Measurements from ENCODE around the gene CD47.

The CD47 gene

GRCh38 chr3:108097322-108098002 is 6.6 kb upstream of the CD47 start:
- Histone ChIP-seq H3K4me3 (ENCODE audit: low read depth, low read length) (no peak overlapping the region), H3K9ac (ENCODE audit: low read depth, low read length) (no peak overlapping the region), H3K9me3 (ENCODE audit: control insufficient read depth, insufficient read depth, low read length) (no peaks in the 10 kb centered on the region), H3K4me1 (ENCODE audit: control insufficient read depth, insufficient read depth, low read length) (no peaks in the 10 kb centered on the region), H3K36me3 (ENCODE audit: control insufficient read depth, insufficient read depth, low read length) (no peaks in the 10 kb centered on the region), H3K27me3 (ENCODE audit: control insufficient read depth, insufficient read depth, low read length) (peaks cover 10% of the 10 kb centered on the region)

GRCh38 chr3:108096532-108097321 is 5.9 kb upstream of the CD47 start:
- Histone ChIP-seq H3K4me1 (ENCODE audit: control insufficient read depth, insufficient read depth, low read length) (no peaks in the 10 kb centered on the region), H3K9me3 (ENCODE audit: control insufficient read depth, insufficient read depth, low read length) (no peaks in the 10 kb centered on the region), H3K36me3 (ENCODE audit: control insufficient read depth, insufficient read depth, low read length) (no peaks in the 10 kb centered on the region), H3K9ac (ENCODE audit: low read depth, low read length) (no peak overlapping the region), H3K27me3 (ENCODE audit: control insufficient read depth, insufficient read depth, low read length) (peaks cover 17% of the 10 kb centered on the region), H3K4me3 (ENCODE audit: low read depth, low read length) (no peak overlapping the region)

- no peaks in the 10 kb centered on the region for H3K4me1 ChIP-seq (ENCODE audit: control insufficient read depth, insufficient read depth, low read length)
- H3K9me3 ChIP-seq (ENCODE audit: control insufficient read depth, insufficient read depth, low read length), result no peaks in the 10 kb centered on the region
- no peaks in the 10 kb centered on the region for H3K36me3 ChIP-seq (ENCODE audit: control insufficient read depth, insufficient read depth, low read length)
- H3K4me3 ChIP-seq (ENCODE audit: low read depth, low read length), result no peak overlapping the region
- H3K9ac ChIP-seq (ENCODE audit: low read depth, low read length), result no peak overlapping the region
- H3K27me3 ChIP-seq (ENCODE audit: control insufficient read depth, insufficient read depth, low read length), result peaks cover 29% of the 10 kb centered on the region
Observed at GRCh38 chr3:108093616-108094015, 2.8 kb upstream of the CD47 start.

GRCh38 chr3:108093021-108093420 is 2.2 kb upstream of the CD47 start:
- no peak overlapping the region for H3K9ac ChIP-seq (ENCODE audit: low read depth, low read length)
- no peaks in the 10 kb centered on the region for H3K36me3 ChIP-seq (ENCODE audit: control insufficient read depth, insufficient read depth, low read length)
- no peak overlapping the region for H3K4me3 ChIP-seq (ENCODE audit: low read depth, low read length)
- H3K27me3 ChIP-seq (ENCODE audit: control insufficient read depth, insufficient read depth, low read length), result peaks cover 29% of the 10 kb centered on the region
- H3K9me3 ChIP-seq (ENCODE audit: control insufficient read depth, insufficient read depth, low read length), result no peaks in the 10 kb centered on the region
- no peaks in the 10 kb centered on the region for H3K4me1 ChIP-seq (ENCODE audit: control insufficient read depth, insufficient read depth, low read length)

- no peak overlapping the region for H3K9ac ChIP-seq (ENCODE audit: low read depth, low read length)
- H3K27me3 ChIP-seq (ENCODE audit: control insufficient read depth, insufficient read depth, low read length), result peaks cover 29% of the 10 kb centered on the region
- H3K36me3 ChIP-seq (ENCODE audit: control insufficient read depth, insufficient read depth, low read length), result no peaks in the 10 kb centered on the region
- no peaks in the 10 kb centered on the region for H3K4me1 ChIP-seq (ENCODE audit: control insufficient read depth, insufficient read depth, low read length)
- H3K9me3 ChIP-seq (ENCODE audit: control insufficient read depth, insufficient read depth, low read length), result no peaks in the 10 kb centered on the region
- H3K4me3 ChIP-seq (ENCODE audit: low read depth, low read length), result no peak overlapping the region
Observed at GRCh38 chr3:108092501-108092900, 1.7 kb upstream of the CD47 start.

GRCh38 chr3:108091498-108092250 is 843 bp upstream of the CD47 start:
- Histone ChIP-seq H3K4me3 (ENCODE audit: low read depth, low read length) (peak overlapping the region; percentile 91), H3K4me1 (ENCODE audit: control insufficient read depth, insufficient read depth, low read length) (no peaks in the 10 kb centered on the region)

GRCh38 chr3:108090049-108090700 is 656 bp downstream of the CD47 start:
- Histone ChIP-seq H3K36me3 (ENCODE audit: control insufficient read depth, insufficient read depth, low read length) (no peaks in the 10 kb centered on the region), H3K4me1 (ENCODE audit: control insufficient read depth, insufficient read depth, low read length) (no peaks in the 10 kb centered on the region), H3K9ac (ENCODE audit: low read depth, low read length) (peak overlapping the region; percentile 32), H3K27me3 (ENCODE audit: control insufficient read depth, insufficient read depth, low read length) (peaks cover 29% of the 10 kb centered on the region), H3K9me3 (ENCODE audit: control insufficient read depth, insufficient read depth, low read length) (no peaks in the 10 kb centered on the region), H3K4me3 (ENCODE audit: low read depth, low read length) (peak overlapping the region; percentile 91)

More at GRCh38 chr3:108091498-108092250, 843 bp upstream of the CD47 start:
- Histone ChIP-seq H3K36me3 (ENCODE audit: control insufficient read depth, insufficient read depth, low read length) (no peaks in the 10 kb centered on the region), H3K9ac (ENCODE audit: low read depth, low read length) (no peak overlapping the region), H3K9me3 (ENCODE audit: control insufficient read depth, insufficient read depth, low read length) (no peaks in the 10 kb centered on the region), H3K27me3 (ENCODE audit: control insufficient read depth, insufficient read depth, low read length) (peaks cover 29% of the 10 kb centered on the region)

GRCh38 chr3:108089579-108089978 is 1.3 kb downstream of the CD47 start:
- peaks cover 29% of the 10 kb centered on the region for H3K27me3 ChIP-seq (ENCODE audit: control insufficient read depth, insufficient read depth, low read length)
- H3K9ac ChIP-seq (ENCODE audit: low read depth, low read length), result no peak overlapping the region
- H3K4me3 ChIP-seq (ENCODE audit: low read depth, low read length), result peak overlapping the region; percentile 91
- no peaks in the 10 kb centered on the region for H3K36me3 ChIP-seq (ENCODE audit: control insufficient read depth, insufficient read depth, low read length)
- no peaks in the 10 kb centered on the region for H3K9me3 ChIP-seq (ENCODE audit: control insufficient read depth, insufficient read depth, low read length)
- H3K4me1 ChIP-seq (ENCODE audit: control insufficient read depth, insufficient read depth, low read length), result no peaks in the 10 kb centered on the region

- no peaks in the 10 kb centered on the region for H3K9me3 ChIP-seq (ENCODE audit: control insufficient read depth, insufficient read depth, low read length)
- H3K36me3 ChIP-seq (ENCODE audit: control insufficient read depth, insufficient read depth, low read length), result no peaks in the 10 kb centered on the region
- H3K27me3 ChIP-seq (ENCODE audit: control insufficient read depth, insufficient read depth, low read length), result peaks cover 29% of the 10 kb centered on the region
- no peak overlapping the region for H3K4me3 ChIP-seq (ENCODE audit: low read depth, low read length)
- H3K4me1 ChIP-seq (ENCODE audit: control insufficient read depth, insufficient read depth, low read length), result no peaks in the 10 kb centered on the region
- H3K9ac ChIP-seq (ENCODE audit: low read depth, low read length), result no peak overlapping the region
Observed at GRCh38 chr3:108088697-108089096, 2.1 kb downstream of the CD47 start.

GRCh38 chr3:108088146-108088545 is 2.7 kb downstream of the CD47 start:
- no peaks in the 10 kb centered on the region for H3K36me3 ChIP-seq (ENCODE audit: control insufficient read depth, insufficient read depth, low read length)
- no peaks in the 10 kb centered on the region for H3K4me1 ChIP-seq (ENCODE audit: control insufficient read depth, insufficient read depth, low read length)
- peaks cover 26% of the 10 kb centered on the region for H3K27me3 ChIP-seq (ENCODE audit: control insufficient read depth, insufficient read depth, low read length)
- H3K9ac ChIP-seq (ENCODE audit: low read depth, low read length), result no peak overlapping the region
- no peak overlapping the region for H3K4me3 ChIP-seq (ENCODE audit: low read depth, low read length)
- H3K9me3 ChIP-seq (ENCODE audit: control insufficient read depth, insufficient read depth, low read length), result no peaks in the 10 kb centered on the region

- peaks cover 11% of the 10 kb centered on the region for H3K27me3 ChIP-seq (ENCODE audit: control insufficient read depth, insufficient read depth, low read length)
- no peaks in the 10 kb centered on the region for H3K4me1 ChIP-seq (ENCODE audit: control insufficient read depth, insufficient read depth, low read length)
- no peak overlapping the region for H3K9ac ChIP-seq (ENCODE audit: low read depth, low read length)
- H3K36me3 ChIP-seq (ENCODE audit: control insufficient read depth, insufficient read depth, low read length), result no peaks in the 10 kb centered on the region
- H3K9me3 ChIP-seq (ENCODE audit: control insufficient read depth, insufficient read depth, low read length), result no peaks in the 10 kb centered on the region
- H3K4me3 ChIP-seq (ENCODE audit: low read depth, low read length), result no peak overlapping the region
Observed at GRCh38 chr3:108086653-108087052, 4.2 kb downstream of the CD47 start.
